Spleen (tissue), 11 donors: ENCODE measurements around the gene MYO18A. TPM values are rescaled to one million over a fixed set of nuclear protein-coding genes. Genes with fewer than 3 reads are reported as not detected.

Experiments used
- DNase-seq: peaks from one replicate; pipeline ENCODE4 v3.0.0-alpha.2; 2020
- H3K27ac ChIP-seq, 8 donors: fragments of 200-600 bp; sonication (generic) in 7 of 8; 1 replicate in 4 of 8; 2 replicates in 4 of 8; pipeline versions ENCODE4 v1.5.0 to v1.8.0; 2016 to 2021; ENCODE audit warnings: inconsistent platforms in 4 of 8, mild to moderate bottlenecking in 4 of 8, moderate library complexity in 1 of 8
- H3K27me3 ChIP-seq, 7 donors: fragments of 200-600 bp; sonication (generic) in 6 of 7; replicated peaks in 1 of 7; 1 replicate in 4 of 7; 2 replicates in 3 of 7; pipeline versions ENCODE4 v1.5.0 to v1.8.0; 2016 to 2021; ENCODE audit warnings: inconsistent platforms in 3 of 7, mild to moderate bottlenecking in 1 of 7
- H3K36me3 ChIP-seq, 6 donors: fragments of 200-600 bp; sonication (generic) in 5 of 6; 1 replicate in 4 of 6; 2 replicates in 2 of 6; pipeline versions ENCODE4 v1.5.0 to v1.8.0; 2016 to 2021; ENCODE audit warnings: inconsistent platforms in 2 of 6
- H3K4me1 ChIP-seq, 6 donors: fragments of 200-600 bp; sonication (generic) in 5 of 6; 1 replicate in 3 of 6; 2 replicates in 3 of 6; pipeline versions ENCODE4 v1.5.0 to v1.8.0; 2016 to 2021; ENCODE audit warnings: inconsistent platforms in 3 of 6
- H3K4me3 ChIP-seq, 8 donors: fragments of 200-600 bp; sonication (generic) in 7 of 8; 1 replicate in 4 of 8; 2 replicates in 4 of 8; pipeline versions ENCODE4 v1.5.0 to v1.8.0; 2016 to 2021; ENCODE audit warnings: inconsistent platforms in 4 of 8, mild to moderate bottlenecking in 4 of 8, moderate library complexity in 2 of 8
- H3K9me3 ChIP-seq, 8 donors: fragments of 200-600 bp; sonication (generic) in 7 of 8; 1 replicate in 4 of 8; 2 replicates in 4 of 8; pipeline versions ENCODE4 v1.5.0 to v1.8.0; 2016 to 2021; ENCODE audit warnings: inconsistent platforms in 4 of 8
- POLR2A ChIP-seq, 3 donors: fragments of 450-650 bp; IDR thresholded peaks; one replicate each; pipeline ENCODE4 v1.5.1; 2017; ENCODE audit warnings: antibody characterized with exemption in 3 of 3, mild to moderate bottlenecking in 1 of 3
- POLR2AphosphoS5 ChIP-seq, 3 donors: sonication (generic); formaldehyde crosslinking; IDR thresholded peaks; one replicate each; pipeline ENCODE4 v1.5.1; 2017; ENCODE audit warnings: antibody characterized with exemption in 3 of 3
- WGBS, 5 donors: extraction: QIAGEN DNeasy Blood & Tissue Kit in 3 of 5; methylation state at CpG; one replicate each; pipeline versions ENCODE4 v1.1.5 to v1.1.7; 2013 to 2018; 5-methylcytosine and 5-hydroxymethylcytosine counted together
- intact Hi-C: fragments of 100-400 bp; cut with DNase I; formaldehyde crosslinking; loops from one replicate; pipeline ENCODE4 v1.15.0; 2023; ENCODE audit warnings: low total_unique reads
- polyA plus RNA-seq, 3 donors: library from polyadenylated mRNA; stranded (reverse); fragments of 200-250 nt; gene quantifications; one replicate each; pipeline ENCODE4 v1.2.1, GENCODE V29; 2013
- total RNA-seq, 7 donors: library from RNA; depleted of rRNA in 3 of 7; stranded (reverse); fragments of >200 nt in 3 of 7; fragmentation: NEBNext Ultra II Directional in 4 of 7; extraction: Animal tissue kit (Norgen Biotek cat#: 25700) in 4 of 7; gene quantifications; one replicate each; pipeline versions ENCODE4 v1.1.0 to v1.2.1, GENCODE V29; 2016 to 2021
- TF ChIP-seq, protein P1 (sequence below), 11 experiments: fragments of 200-600 bp in 7 of 11; fragments of 450-650 bp in 4 of 11; sonication (generic) in 4 of 11; IDR thresholded peaks in 8 of 11; conservative IDR thresholded peaks in 3 of 11; 1 replicate in 7 of 11; 2 replicates in 4 of 11; pipeline versions ENCODE4 v1.4.0 to v1.8.0; 2016 to 2021; ENCODE audit warnings: antibody characterized with exemption in 11 of 11, inconsistent platforms in 4 of 11, mild to moderate bottlenecking in 1 of 11
- donor health status: healthy with polysubstance abuse.
- donor health status: DM: no; HTN: no; CAD: no; lungs with moderate emphysema.
- donor health status: DM: no; HTN: no; CAD: no.
- donor health status: Bipolar disorder and iron deficiency.
- donor health status: healthy.
- donor health status: DM: no; HTN: no; CAD: no.
- donor health status: DM: yes; HTN: yes; CAD: no.

The MYO18A gene
- total and polyA plus RNA-seq, 10 donors: 24.2 to 114 (median 68.0) TPM

GRCh38 chr17:29031488-29031887 lies 148.7 kb downstream of the MYO18A start:
- intact Hi-C loops: no loop called here
- TF ChIP-seq POLR2A (IDR thresholded peaks at IDR 0.05): no peak
- TF ChIP-seq POLR2AphosphoS5 (IDR thresholded peaks at IDR 0.05): no peak
- TF ChIP-seq, protein P1, sequence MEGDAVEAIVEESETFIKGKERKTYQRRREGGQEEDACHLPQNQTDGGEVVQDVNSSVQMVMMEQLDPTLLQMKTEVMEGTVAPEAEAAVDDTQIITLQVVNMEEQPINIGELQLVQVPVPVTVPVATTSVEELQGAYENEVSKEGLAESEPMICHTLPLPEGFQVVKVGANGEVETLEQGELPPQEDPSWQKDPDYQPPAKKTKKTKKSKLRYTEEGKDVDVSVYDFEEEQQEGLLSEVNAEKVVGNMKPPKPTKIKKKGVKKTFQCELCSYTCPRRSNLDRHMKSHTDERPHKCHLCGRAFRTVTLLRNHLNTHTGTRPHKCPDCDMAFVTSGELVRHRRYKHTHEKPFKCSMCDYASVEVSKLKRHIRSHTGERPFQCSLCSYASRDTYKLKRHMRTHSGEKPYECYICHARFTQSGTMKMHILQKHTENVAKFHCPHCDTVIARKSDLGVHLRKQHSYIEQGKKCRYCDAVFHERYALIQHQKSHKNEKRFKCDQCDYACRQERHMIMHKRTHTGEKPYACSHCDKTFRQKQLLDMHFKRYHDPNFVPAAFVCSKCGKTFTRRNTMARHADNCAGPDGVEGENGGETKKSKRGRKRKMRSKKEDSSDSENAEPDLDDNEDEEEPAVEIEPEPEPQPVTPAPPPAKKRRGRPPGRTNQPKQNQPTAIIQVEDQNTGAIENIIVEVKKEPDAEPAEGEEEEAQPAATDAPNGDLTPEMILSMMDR (IDR thresholded peaks at IDR 0.05 in 8 of 11, conservative IDR thresholded peaks at IDR 0.05 in 3 of 11): no peak
- no peak for DNase-seq

DNA sequence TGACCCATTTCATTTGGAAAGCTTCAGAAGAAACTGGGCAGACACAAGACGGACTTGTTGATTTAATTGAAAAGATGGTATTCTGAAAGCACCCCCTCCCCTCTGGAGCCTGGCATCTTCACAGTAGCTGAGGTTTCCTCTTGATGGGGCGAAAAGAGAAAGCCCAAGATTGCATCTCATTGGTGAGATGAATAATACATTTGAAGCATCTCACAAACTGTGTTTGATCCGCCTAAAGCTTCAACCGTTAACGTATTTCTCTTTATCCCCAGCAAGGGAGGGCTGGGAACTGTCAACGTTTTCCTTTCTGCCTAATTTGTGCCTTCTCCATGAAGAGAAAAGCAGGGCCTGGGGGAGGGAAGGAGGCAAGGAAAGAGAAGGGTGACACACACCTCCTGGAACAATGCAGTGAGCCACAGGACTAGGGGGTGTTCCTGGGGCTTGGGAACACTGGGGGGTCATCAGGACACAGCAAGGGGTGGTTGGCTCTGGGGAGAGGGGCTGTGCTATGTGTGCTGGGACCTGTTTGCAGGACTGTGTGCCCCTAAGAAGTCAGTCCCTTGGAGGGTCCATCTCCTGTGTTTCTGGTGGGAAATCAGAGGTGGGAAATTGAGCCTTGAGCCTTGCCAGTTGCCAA lies 155.8 kb downstream of the MYO18A start:
- Histone ChIP-seq H3K27me3 (peaks cover 0 to 88% (median 13%) of the 10 kb centered on the region in 7 donors), H3K4me1 (peaks cover 0 to 11% (median 9%) of the 10 kb centered on the region in 6 donors), H3K4me3 (no peak overlapping the region), H3K36me3 (no peaks in the 10 kb centered on the region), H3K9me3 (no peaks in the 10 kb centered on the region), H3K27ac (no peak overlapping the region)
- TF ChIP-seq, protein P1 (IDR thresholded peaks at IDR 0.05 in 8 of 11, conservative IDR thresholded peaks at IDR 0.05 in 3 of 11): no peak
- TF ChIP-seq POLR2A (IDR thresholded peaks at IDR 0.05): no peak
- TF ChIP-seq POLR2AphosphoS5 (IDR thresholded peaks at IDR 0.05): no peak
- DNase-seq: no peak
- intact Hi-C loops: no loop called here
- 50 to 74% (median 68%) methylated on average over 6 of the region's 6 CpGs for WGBS, 5 donors

More at GRCh38 chr17:29031488-29031887, 148.7 kb downstream of the MYO18A start:
- 28 to 51% (median 36%) methylated on average over 5 of the region's 5 CpGs for WGBS, 5 donors
- Histone ChIP-seq H3K27me3 (peaks cover 0 to 85% (median 10%) of the 10 kb centered on the region in 7 donors), H3K27ac (no peak overlapping the region), H3K4me1 (no peaks in the 10 kb centered on the region), H3K9me3 (peaks cover 0 to 23% (median 15%) of the 10 kb centered on the region in 8 donors), H3K36me3 (no peaks in the 10 kb centered on the region), H3K4me3 (no peak overlapping the region)

- Histone ChIP-seq H3K9me3 (no peaks in the 10 kb centered on the region), H3K4me3 (no peak overlapping the region), H3K36me3 (no peaks in the 10 kb centered on the region), H3K27ac (no peak overlapping the region), H3K4me1 (peaks cover 0 to 19% (median 9%) of the 10 kb centered on the region in 6 donors), H3K27me3 (peaks cover 0 to 90% (median 25%) of the 10 kb centered on the region in 7 donors)
- DNase-seq: no peak
- intact Hi-C loops: no loop called here
- TF ChIP-seq, protein P1 (IDR thresholded peaks at IDR 0.05 in 8 of 11, conservative IDR thresholded peaks at IDR 0.05 in 3 of 11): no peak
- TF ChIP-seq POLR2AphosphoS5 (IDR thresholded peaks at IDR 0.05) (no peak), POLR2A (IDR thresholded peaks at IDR 0.05) (no peak)
- 90 to 95% (median 92%) methylated on average over 7 of the region's 7 CpGs for WGBS, 5 donors
These were observed 158.1 kb downstream of the MYO18A start for GRCh38 chr17:29022074-29022473.

DNA sequence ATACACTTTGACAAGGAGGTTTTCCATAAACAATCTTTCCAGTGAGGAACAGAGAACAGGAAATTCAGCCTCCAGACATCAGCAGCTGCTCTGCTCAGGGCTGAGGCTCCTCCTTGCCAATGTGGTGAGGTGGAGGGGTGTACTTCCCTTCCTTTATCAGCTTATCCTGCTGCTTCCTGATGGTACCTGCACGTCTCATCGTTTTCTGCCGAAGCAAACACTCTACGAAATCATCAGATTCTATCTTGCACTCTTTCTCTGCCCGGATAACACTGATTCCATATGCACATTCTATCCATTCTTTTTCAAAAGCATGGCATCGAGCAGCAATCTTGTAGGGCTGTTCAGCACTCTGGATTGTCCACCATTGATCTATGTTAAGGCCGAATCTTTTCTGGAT lies 159.0 kb downstream of the MYO18A start:
- WGBS, 5 donors: 39 to 52% (median 45%) methylated on average over 7 of the region's 7 CpGs
- peaks cover 0 to 91% (median 25%) of the 10 kb centered on the region in 7 donors for H3K27me3 ChIP-seq

More for the DNA sequence above, 159.0 kb downstream of the MYO18A start:
- no peak for DNase-seq
- peaks cover 0 to 19% (median 9%) of the 10 kb centered on the region in 6 donors for H3K4me1 ChIP-seq
- H3K9me3 ChIP-seq: no peaks in the 10 kb centered on the region
- no peaks in the 10 kb centered on the region for H3K36me3 ChIP-seq
- no peak overlapping the region for H3K27ac ChIP-seq
- intact Hi-C loops: no loop called here
- TF ChIP-seq POLR2A (IDR thresholded peaks at IDR 0.05) (no peak), POLR2AphosphoS5 (IDR thresholded peaks at IDR 0.05) (no peak)
- TF ChIP-seq, protein P1 (IDR thresholded peaks at IDR 0.05 in 8 of 11, conservative IDR thresholded peaks at IDR 0.05 in 3 of 11): no peak
- no peak overlapping the region for H3K4me3 ChIP-seq
